Neuronal stem cell (in vitro differentiated cells): Measurements from ENCODE around the gene SLITRK1.
A peak's percentile ranks its signal among the peaks of the same experiment; 100 is the strongest.

Experiments
- DNase-seq: peaks from one replicate; pipeline ENCODE4 v3.0.0-alpha.2; 2013; ENCODE audit warnings: low spot score
- H2AFZ ChIP-seq: one replicate; pipeline ENCODE4 v1.6.1; 2013; ENCODE audit warnings: mild to moderate bottlenecking, low read length, inconsistent platforms
- H2AK5ac ChIP-seq: 2 replicates; pipeline ENCODE4 v1.6.1; 2013; ENCODE audit warnings: low read depth, mild to moderate bottlenecking, inconsistent platforms, low read length, moderate library complexity, mixed read lengths
- H2BK120ac ChIP-seq: 2 replicates; pipeline ENCODE4 v1.6.1; 2013; ENCODE audit warnings: low read depth, mild to moderate bottlenecking, inconsistent platforms, low read length, moderate library complexity, mixed read lengths
- H2BK12ac ChIP-seq: one replicate; pipeline ENCODE4 v1.6.1; 2013; ENCODE audit warnings: low read length, inconsistent platforms
- H2BK15ac ChIP-seq: 2 replicates; pipeline ENCODE4 v1.6.1; 2013; ENCODE audit warnings: mild to moderate bottlenecking, low read length, inconsistent platforms, mixed read lengths
- H2BK5ac ChIP-seq: one replicate; pipeline ENCODE4 v1.6.1; 2013; ENCODE audit warnings: inconsistent platforms, mild to moderate bottlenecking, low read length, moderate library complexity
- H3K14ac ChIP-seq: one replicate; pipeline ENCODE4 v1.6.1; 2013; ENCODE audit warnings: low read length, inconsistent platforms
- H3K18ac ChIP-seq: 2 replicates; pipeline ENCODE4 v1.6.1; 2013; ENCODE audit warnings: low read length, inconsistent platforms
- H3K23ac ChIP-seq: 2 replicates; pipeline ENCODE4 v1.6.1; 2013; ENCODE audit warnings: low read depth, mild to moderate bottlenecking, mixed read lengths, low read length, inconsistent platforms; ENCODE audit not compliant: poor library complexity
- H3K27ac ChIP-seq: replicated peaks from 3 replicates; pipeline ENCODE4 v1.5.1; 2013; ENCODE audit warnings: low read length, inconsistent platforms
- H3K27me3 ChIP-seq, 3 experiments: 2 replicates each; pipeline ENCODE4 v1.6.1; 2013; ENCODE audit warnings: low read length in 3 of 3, mild to moderate bottlenecking in 2 of 3, inconsistent platforms in 1 of 3, low read depth in 1 of 3, mixed read lengths in 1 of 3, moderate library complexity in 1 of 3; ENCODE audit not compliant: control insufficient read depth in 3 of 3, insufficient read depth in 3 of 3
- H3K36me3 ChIP-seq, 2 donors: replicated peaks in 1 of 2; 2 replicates each; pipeline ENCODE4 v1.6.1; 2013; ENCODE audit warnings: low read length in 2 of 2; ENCODE audit not compliant: control insufficient read depth in 2 of 2, insufficient read depth in 2 of 2
- H3K4ac ChIP-seq: 2 replicates; pipeline ENCODE4 v1.6.1; 2013; ENCODE audit warnings: inconsistent platforms, mild to moderate bottlenecking, low read length, moderate library complexity
- H3K4me1 ChIP-seq, 2 donors: 1 replicate in 1 of 2; 2 replicates in 1 of 2; pipeline ENCODE4 v1.6.1; 2013; ENCODE audit warnings: low read length in 2 of 2, low read depth in 1 of 2; ENCODE audit not compliant: control insufficient read depth in 2 of 2, insufficient read depth in 1 of 2
- H3K4me2 ChIP-seq: one replicate; pipeline ENCODE4 v1.6.1; 2013; ENCODE audit warnings: mild to moderate bottlenecking, low read length, inconsistent platforms; ENCODE audit not compliant: insufficient read depth, poor library complexity, severe bottlenecking
- H3K4me3 ChIP-seq, 2 donors: 2 replicates each; pipeline ENCODE4 v1.5.1; 2013; ENCODE audit warnings: low read length in 2 of 2, mild to moderate bottlenecking in 2 of 2, inconsistent platforms in 1 of 2, moderate library complexity in 1 of 2
- H3K79me1 ChIP-seq: one replicate; pipeline ENCODE4 v1.6.1; 2013; ENCODE audit warnings: low read depth, mild to moderate bottlenecking, inconsistent platforms, low read length, moderate library complexity
- H3K9ac ChIP-seq: one replicate; pipeline ENCODE4 v1.6.1; 2013; ENCODE audit warnings: mild to moderate bottlenecking, low read depth, low read length, inconsistent platforms; ENCODE audit not compliant: poor library complexity
- H3K9me3 ChIP-seq, 2 donors: replicated peaks in 1 of 2; 2 replicates each; pipeline versions ENCODE3 to v1.6.1; 2013; ENCODE audit warnings: low read length in 2 of 2, mild to moderate bottlenecking in 2 of 2, inconsistent platforms in 1 of 2, low read depth in 1 of 2, mixed read lengths in 1 of 2, moderate library complexity in 1 of 2; ENCODE audit not compliant: control insufficient read depth in 2 of 2, insufficient read depth in 1 of 2
- H4K8ac ChIP-seq: one replicate; pipeline ENCODE4 v1.6.1; 2013; ENCODE audit warnings: low read depth, mild to moderate bottlenecking, inconsistent platforms, low read length, moderate library complexity
- H4K91ac ChIP-seq: one replicate; pipeline ENCODE4 v1.6.1; 2013; ENCODE audit warnings: low read length, low read depth, mild to moderate bottlenecking, inconsistent platforms; ENCODE audit not compliant: poor library complexity
- WGBS, 2 donors: extraction: QIAGEN DNeasy Blood & Tissue Kit; methylation state at CpG; one replicate each; pipeline ENCODE4 v1.1.7; 2013; ENCODE audit warnings: missing lambda C conversion rate in 2 of 2, mixed read lengths in 1 of 2; ENCODE audit not compliant: insufficient read length in 2 of 2, insufficient replicate concordance in 1 of 2; ENCODE audit errors: extremely low coverage in 2 of 2; 5-methylcytosine and 5-hydroxymethylcytosine counted together

The SLITRK1 gene

GRCh38 chr13:83881140-83881684 is 1.1 kb downstream of the SLITRK1 start:
- H2BK5ac ChIP-seq: no peak overlapping the region
- H2AFZ ChIP-seq: peak overlapping the region; percentile 85
- H3K4me3 ChIP-seq: peak overlapping the region in 1 of 2 donors; percentile 61
- peaks cover 0 to 1% of the 10 kb centered on the region in 2 donors for H3K4me1 ChIP-seq
- no peak overlapping the region for H3K23ac ChIP-seq
- H4K8ac ChIP-seq: no peak overlapping the region
- peaks cover 0 to 20% (median 0%) of the 10 kb centered on the region in 3 experiments for H3K27me3 ChIP-seq
- H3K36me3 ChIP-seq: peaks cover 0 to 8% of the 10 kb centered on the region in 2 donors
- H3K9ac ChIP-seq: no peak overlapping the region
- no peak overlapping the region for H3K4ac ChIP-seq
- DNase-seq: no peak
- no peak overlapping the region for H3K27ac ChIP-seq
- peaks cover 0 to 28% of the 10 kb centered on the region in 2 donors for H3K9me3 ChIP-seq
- H2AK5ac ChIP-seq: no peak overlapping the region
- H2BK15ac ChIP-seq: no peak overlapping the region
- no peak overlapping the region for H4K91ac ChIP-seq
- H2BK12ac ChIP-seq: no peak overlapping the region
- H3K14ac ChIP-seq: no peak overlapping the region
- no CpG with 5 or more reads among the region's 19 CpGs for WGBS, 2 donors
- H3K79me1 ChIP-seq: no peaks in the 10 kb centered on the region
- H3K4me2 ChIP-seq: peak overlapping the region; percentile 67
- H2BK120ac ChIP-seq: no peak overlapping the region
- no peak overlapping the region for H3K18ac ChIP-seq

- WGBS, 2 donors: no CpG with 5 or more reads among the region's 26 CpGs
- H3K79me1 ChIP-seq: no peaks in the 10 kb centered on the region
- peaks cover 0 to 11% of the 10 kb centered on the region in 2 donors for H3K36me3 ChIP-seq
- H3K9me3 ChIP-seq: peaks cover 0 to 32% of the 10 kb centered on the region in 2 donors
- H2BK5ac ChIP-seq: no peak overlapping the region
- H2AK5ac ChIP-seq: peak overlapping the region; percentile 16
- H4K8ac ChIP-seq: no peak overlapping the region
- peak overlapping the region in 1 of 2 donors; percentile 61 for H3K4me3 ChIP-seq
- DNase-seq: no peak
- H2AFZ ChIP-seq: peak overlapping the region; percentile 85
- no peak overlapping the region for H3K9ac ChIP-seq
- peak overlapping the region; percentile 67 for H3K4me2 ChIP-seq
- no peak overlapping the region for H4K91ac ChIP-seq
- H3K18ac ChIP-seq: no peak overlapping the region
- H2BK120ac ChIP-seq: no peak overlapping the region
- H2BK12ac ChIP-seq: no peak overlapping the region
- H3K27me3 ChIP-seq: peaks cover 0 to 20% (median 0%) of the 10 kb centered on the region in 3 experiments
- H3K23ac ChIP-seq: no peak overlapping the region
- no peak overlapping the region for H3K14ac ChIP-seq
- H3K4ac ChIP-seq: no peak overlapping the region
- H3K27ac ChIP-seq: no peak overlapping the region
- H2BK15ac ChIP-seq: no peak overlapping the region
- H3K4me1 ChIP-seq: peaks cover 0 to 1% of the 10 kb centered on the region in 2 donors
Measured at GRCh38 chr13:83880275-83881139, 1.8 kb downstream of the SLITRK1 start.

- Histone ChIP-seq H2BK15ac (no peak overlapping the region), H3K14ac (no peak overlapping the region), H2AK5ac (no peak overlapping the region), H3K23ac (no peak overlapping the region), H2AFZ (peak overlapping the region; percentile 57), H3K27ac (no peak overlapping the region), H3K4me1 (peaks cover 0 to 1% of the 10 kb centered on the region in 2 donors), H3K27me3 (peaks cover 0 to 20% (median 0%) of the 10 kb centered on the region in 3 experiments), H3K79me1 (no peaks in the 10 kb centered on the region), H4K91ac (no peak overlapping the region), H2BK5ac (no peak overlapping the region), H2BK120ac (no peak overlapping the region), H3K4me2 (peak overlapping the region; percentile 48), H3K4ac (no peak overlapping the region), H3K36me3 (peaks cover 0 to 11% of the 10 kb centered on the region in 2 donors), H3K18ac (peak overlapping the region; percentile 27), H2BK12ac (no peak overlapping the region), H3K4me3 (peak overlapping the region; percentile 59 to 61), H3K9ac (no peak overlapping the region), H4K8ac (no peak overlapping the region), H3K9me3 (peaks cover 0 to 32% of the 10 kb centered on the region in 2 donors)
- WGBS, 2 donors: no CpG with 5 or more reads among the region's 33 CpGs
- no peak for DNase-seq
Measured at GRCh38 chr13:83879431-83880171, 2.7 kb downstream of the SLITRK1 start.
